ENCODE results near the gene GALNT10.

DNA sequence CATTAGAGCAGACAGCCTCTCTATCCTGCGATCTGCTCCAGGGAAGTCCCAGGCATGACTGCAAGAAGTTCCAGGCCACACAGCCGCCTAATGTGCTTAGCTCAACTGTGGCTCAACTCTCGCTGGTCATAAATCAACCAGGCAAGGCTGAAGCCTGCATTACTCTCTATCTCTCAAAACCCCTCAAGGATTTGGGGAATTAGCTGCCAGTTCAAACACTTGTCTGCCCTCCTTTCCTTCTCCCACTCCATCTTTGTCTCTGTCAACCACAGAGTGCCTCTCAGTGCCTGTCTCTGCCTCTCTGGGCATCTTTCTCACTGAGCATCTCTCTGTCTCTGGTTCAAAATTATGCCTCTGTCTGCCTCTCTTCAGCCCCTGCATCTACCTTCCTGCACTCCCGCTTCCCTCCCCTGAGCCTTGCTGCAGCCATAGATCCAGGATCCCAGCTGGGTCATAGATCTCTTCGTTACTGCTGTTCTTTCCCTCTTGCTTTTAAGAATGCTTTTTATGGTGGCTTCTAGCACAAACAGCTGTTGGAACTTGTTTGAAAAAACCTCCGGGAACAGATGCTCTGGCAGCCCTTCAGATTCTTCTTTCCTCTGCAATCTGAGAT lies 27.9 kb upstream of the GALNT10 start:
- TF ChIP-seq, protein P1, sequence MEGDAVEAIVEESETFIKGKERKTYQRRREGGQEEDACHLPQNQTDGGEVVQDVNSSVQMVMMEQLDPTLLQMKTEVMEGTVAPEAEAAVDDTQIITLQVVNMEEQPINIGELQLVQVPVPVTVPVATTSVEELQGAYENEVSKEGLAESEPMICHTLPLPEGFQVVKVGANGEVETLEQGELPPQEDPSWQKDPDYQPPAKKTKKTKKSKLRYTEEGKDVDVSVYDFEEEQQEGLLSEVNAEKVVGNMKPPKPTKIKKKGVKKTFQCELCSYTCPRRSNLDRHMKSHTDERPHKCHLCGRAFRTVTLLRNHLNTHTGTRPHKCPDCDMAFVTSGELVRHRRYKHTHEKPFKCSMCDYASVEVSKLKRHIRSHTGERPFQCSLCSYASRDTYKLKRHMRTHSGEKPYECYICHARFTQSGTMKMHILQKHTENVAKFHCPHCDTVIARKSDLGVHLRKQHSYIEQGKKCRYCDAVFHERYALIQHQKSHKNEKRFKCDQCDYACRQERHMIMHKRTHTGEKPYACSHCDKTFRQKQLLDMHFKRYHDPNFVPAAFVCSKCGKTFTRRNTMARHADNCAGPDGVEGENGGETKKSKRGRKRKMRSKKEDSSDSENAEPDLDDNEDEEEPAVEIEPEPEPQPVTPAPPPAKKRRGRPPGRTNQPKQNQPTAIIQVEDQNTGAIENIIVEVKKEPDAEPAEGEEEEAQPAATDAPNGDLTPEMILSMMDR (conservative IDR thresholded peaks at IDR 0.05; ENCODE audit: low read depth, low read length), result no peak
- TF ChIP-seq POLR2A (IDR thresholded peaks at IDR 0.05; ENCODE audit: low read depth, low read length) (no peak), SMC3 (IDR thresholded peaks at IDR 0.05; ENCODE audit: low read depth, low read length) (no peak), RFX5 (IDR thresholded peaks at IDR 0.05; ENCODE audit: low read depth, low read length) (no peak), CEBPB (IDR thresholded peaks at IDR 0.05; ENCODE audit: low read depth, low read length) (no peak), MXI1 (IDR thresholded peaks at IDR 0.05; ENCODE audit: borderline replicate concordance, low read depth, low read length) (no peak), MAFK (IDR thresholded peaks at IDR 0.05; ENCODE audit: low read depth, low read length) (no peak), RCOR1 (IDR thresholded peaks at IDR 0.05; ENCODE audit: insufficient replicate concordance, low read length) (no peak), NFE2L2 (IDR thresholded peaks at IDR 0.05; ENCODE audit: low read depth, low read length) (no peak)

All from IMR-90 (cell line).